OCI-LY1 (cell line): ENCODE measurements around the gene MNT.

Experiments used
- CTCF ChIP-seq: fragments of 200-600 bp; sonication (generic), shearing (Covaris generic); IDR thresholded peaks from 2 replicates; pipeline ENCODE4 v1.5.1; 2017; ENCODE audit warnings: mild to moderate bottlenecking, antibody characterized with exemption, low read length, moderate library complexity, mixed read lengths
- EZH2 ChIP-seq: fragments of 200-600 bp; sonication (generic), shearing (Covaris generic); IDR thresholded peaks from 2 replicates; pipeline ENCODE4 v1.8.0; 2017; ENCODE audit warnings: borderline replicate concordance, mixed run types, mild to moderate bottlenecking, antibody characterized with exemption, low read length, moderate library complexity, mixed read lengths

DNA sequence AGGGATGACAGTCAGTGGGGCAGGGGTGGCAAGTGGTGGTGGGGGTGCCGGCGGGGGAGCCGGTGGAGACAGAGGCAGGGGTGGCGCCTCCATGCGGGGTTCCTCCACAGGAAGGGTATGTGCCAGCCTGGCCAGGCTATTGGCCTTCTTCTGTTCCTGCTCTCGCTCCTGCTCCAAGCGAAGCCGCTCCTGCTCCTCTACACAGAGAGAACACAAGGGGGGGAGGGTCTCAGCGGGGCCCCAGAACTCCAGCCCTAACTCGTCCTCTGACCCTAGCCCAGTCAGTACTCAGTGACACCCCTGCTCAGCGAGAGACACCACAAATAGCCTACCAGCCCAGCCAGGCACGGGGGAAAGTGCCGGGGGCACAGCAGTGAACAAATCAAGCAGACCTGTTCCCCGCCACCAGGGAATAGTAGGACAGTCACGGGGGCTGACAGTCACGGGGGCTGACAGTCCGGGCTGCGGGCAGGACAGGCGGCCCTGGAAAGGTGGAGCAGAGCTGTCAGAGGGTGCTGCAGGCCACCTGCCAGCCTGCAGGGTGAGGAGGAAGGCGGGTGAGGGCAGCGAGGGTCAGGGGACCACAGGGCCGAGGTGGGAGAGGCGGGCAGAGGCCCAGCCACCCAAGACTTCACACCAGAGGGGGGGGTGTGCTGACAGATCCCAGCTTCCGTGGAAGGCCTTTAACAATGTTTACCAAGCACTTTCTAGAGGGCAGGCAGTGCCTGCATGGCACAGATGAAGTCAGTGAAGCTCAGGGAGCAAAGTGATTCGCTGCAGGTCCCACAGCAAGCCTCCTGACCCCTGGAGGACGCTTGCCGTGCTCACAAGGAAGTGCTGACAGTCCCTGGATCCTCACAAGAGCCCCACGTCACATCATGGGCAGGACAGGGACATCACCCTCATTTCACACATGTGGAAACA lies 5.3 kb downstream of the MNT start:
- TF ChIP-seq CTCF (no peak; the same call in 1 of the 2 replicates), EZH2 (no peak)
